ENCODE data around the gene AIMP1. TPM values are rescaled to one million over a fixed set of nuclear protein-coding genes. Genes with fewer than 3 reads are reported as not detected.

The AIMP1 gene
- total and polyA plus RNA-seq, 10 of the 15 experiments (the other 5 are each of a cell fraction or from before 2014, with no cell fraction given) = 18.6 to 131 (median 56.5) TPM

GRCh38 chr4:106325800-106326199 is 9.4 kb downstream of the AIMP1 start (continued):
- TF ChIP-seq YY1 (IDR thresholded peaks at IDR 0.05; ENCODE audit: low read depth, low read length) (no peak), PBX3 (IDR thresholded peaks at IDR 0.05; ENCODE audit: insufficient replicate concordance, low read depth, low read length) (no peak), ESRRA (IDR thresholded peaks at IDR 0.05; ENCODE audit: low read length) (no peak)

GRCh38 chr4:106329041-106329618 is 12.8 kb downstream of the AIMP1 start:
- no peak for FAIRE-seq
- ChIA-PET CTCF (interaction anchor here (0.6 to 2.0 kb wide), 14 partner anchors 9 to 854 kb away, joined by 3 to 12 read pairs (median 4); partner anchors contain the start of gene TBCK), RAD21 (ENCODE audit: unreplicated experiment) (interaction anchor here (0.6 to 1.6 kb wide), 2 partner anchors 63 to 401 kb away, joined by 4 read pairs; no protein-coding TSS in a partner anchor), POLR2A (interaction anchor here (0.7 to 1.4 kb wide), 2 partner anchors 13 to 23 kb away, joined by 3 to 6 read pairs; partner anchors contain the start of genes AIMP1 and TBCK), SMC1A (ENCODE audit: uncharacterized antibody, unreplicated experiment) (interaction anchor here (1.3 to 1.9 kb wide), 2 partner anchors 15 to 27 kb away, joined by 4 to 7 read pairs; no protein-coding TSS in a partner anchor)
- BruUV-seq (replicated peaks) = no TSS peak
- Histone ChIP-seq H4K20me1 (ENCODE audit: control insufficient read depth, insufficient read depth) (no peaks in the 10 kb centered on the region), H3K27me3 (replicated peaks in 1 of 2; ENCODE audit: control insufficient read depth in 2 of 2, insufficient read depth in 2 of 2, low read length in 1 of 2) (no peaks in the 10 kb centered on the region), H3K9me3 (replicated peaks; ENCODE audit: control insufficient read depth, insufficient read depth, low read length) (no peaks in the 10 kb centered on the region; the same call in 2 of the 3 replicates), H3K4me1 (ENCODE audit: control insufficient read depth, insufficient read depth, low read length) (no peaks in the 10 kb centered on the region), H3K27ac (ENCODE audit: control insufficient read depth, insufficient read depth) (no peak overlapping the region), H2AFZ (ENCODE audit: control insufficient read depth, low read depth, low read length) (no peak overlapping the region), H3K9ac (ENCODE audit: control insufficient read depth, insufficient read depth, low read length) (no peak overlapping the region), H3K4me3 (no peak overlapping the region), H3K4me2 (ENCODE audit: control insufficient read depth, insufficient read depth) (no peak overlapping the region), H3K79me2 (ENCODE audit: control insufficient read depth, insufficient read depth, low read length) (peaks cover 4% of the 10 kb centered on the region), H3K36me3 (ENCODE audit: control insufficient read depth in 2 of 2, insufficient read depth in 2 of 2, low read length in 1 of 2) (peaks cover 2 to 18% of the 10 kb centered on the region in 2 experiments)
- DNase-seq (ENCODE audit: low read depth, low spot score) = no peak
- WGBS (ENCODE audit: insufficient coverage, insufficient replicate concordance, low lambda C conversion rate, missing lambda C conversion rate) = 38% methylated on average over 1 of the region's 1 CpG
- ATAC-seq = peak; percentile 96
- TF ChIP-seq RAD21 (IDR thresholded peaks at IDR 0.05; ENCODE audit: insufficient read depth, low read depth, low read length) (peak; percentile 41), CREB1 (IDR thresholded peaks at IDR 0.05; ENCODE audit: low read depth) (no peak), CTCF (IDR thresholded peaks at IDR 0.05 in 2 of 3, conservative IDR thresholded peaks at IDR 0.05 in 1 of 3; ENCODE audit: control insufficient read depth in 2 of 3, extremely low read depth in 1 of 3, insufficient read depth in 1 of 3, low read depth in 3 of 3, low read length in 3 of 3) (peak; percentile 42 to 62 (median 54); a peak in 5 of 6 replicates), BCL3 (IDR thresholded peaks at IDR 0.05; ENCODE audit: borderline replicate concordance, insufficient read depth, low read depth, low read length, poor library complexity, severe bottlenecking) (no peak)
- in situ Hi-C loops (cut with MboI) = no loop called here
- intact Hi-C loops (cut with micrococcal nuclease; ENCODE audit: unreplicated experiment) = no loop called here
